Stimulated activated CD4-positive, alpha-beta T cell treated with anti-CD3 and anti-CD28 coated beads, TNF-alpha, amount 100 ng/mL, for 4 hours (primary cell): ENCODE data around the gene DNAH11.
"Not testable (repeated sequence)": the region's sequence is repeated elsewhere in the genome, so short reads cannot be mapped to it uniquely, and the experiment has no call there.

Experiments used
- DNase-seq, 3 experiments: peaks; one replicate each; pipeline ENCODE4 v3.0.0-alpha.2; 2020; ENCODE audit warnings: low read depth in 3 of 3

Gene DNAH11, protein sequence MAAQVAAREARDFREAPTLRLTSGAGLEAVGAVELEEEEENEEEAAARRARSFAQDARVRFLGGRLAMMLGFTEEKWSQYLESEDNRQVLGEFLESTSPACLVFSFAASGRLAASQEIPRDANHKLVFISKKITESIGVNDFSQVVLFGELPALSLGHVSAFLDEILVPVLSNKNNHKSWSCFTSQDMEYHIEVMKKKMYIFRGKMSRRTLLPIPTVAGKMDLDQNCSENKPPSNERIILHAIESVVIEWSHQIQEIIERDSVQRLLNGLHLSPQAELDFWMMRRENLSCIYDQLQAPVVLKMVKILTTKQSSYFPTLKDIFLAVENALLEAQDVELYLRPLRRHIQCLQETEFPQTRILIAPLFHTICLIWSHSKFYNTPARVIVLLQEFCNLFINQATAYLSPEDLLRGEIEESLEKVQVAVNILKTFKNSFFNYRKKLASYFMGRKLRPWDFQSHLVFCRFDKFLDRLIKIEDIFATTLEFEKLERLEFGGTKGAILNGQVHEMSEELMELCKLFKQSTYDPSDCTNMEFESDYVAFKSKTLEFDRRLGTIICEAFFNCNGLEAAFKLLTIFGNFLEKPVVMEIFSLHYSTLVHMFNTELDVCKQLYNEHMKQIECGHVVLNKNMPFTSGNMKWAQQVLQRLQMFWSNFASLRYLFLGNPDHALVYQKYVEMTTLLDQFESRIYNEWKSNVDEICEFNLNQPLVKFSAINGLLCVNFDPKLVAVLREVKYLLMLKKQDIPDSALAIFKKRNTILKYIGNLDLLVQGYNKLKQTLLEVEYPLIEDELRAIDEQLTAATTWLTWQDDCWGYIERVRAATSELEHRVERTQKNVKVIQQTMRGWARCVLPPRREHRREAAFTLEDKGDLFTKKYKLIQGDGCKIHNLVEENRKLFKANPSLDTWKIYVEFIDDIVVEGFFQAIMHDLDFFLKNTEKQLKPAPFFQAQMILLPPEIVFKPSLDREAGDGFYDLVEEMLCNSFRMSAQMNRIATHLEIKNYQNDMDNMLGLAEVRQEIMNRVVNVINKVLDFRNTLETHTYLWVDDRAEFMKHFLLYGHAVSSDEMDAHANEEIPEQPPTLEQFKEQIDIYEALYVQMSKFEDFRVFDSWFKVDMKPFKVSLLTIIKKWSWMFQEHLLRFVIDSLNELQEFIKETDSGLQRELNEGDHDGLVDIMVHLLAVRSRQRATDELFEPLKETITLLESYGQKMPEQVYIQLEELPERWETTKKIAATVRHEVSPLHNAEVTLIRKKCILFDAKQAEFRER (N-terminal part only)

DNA sequence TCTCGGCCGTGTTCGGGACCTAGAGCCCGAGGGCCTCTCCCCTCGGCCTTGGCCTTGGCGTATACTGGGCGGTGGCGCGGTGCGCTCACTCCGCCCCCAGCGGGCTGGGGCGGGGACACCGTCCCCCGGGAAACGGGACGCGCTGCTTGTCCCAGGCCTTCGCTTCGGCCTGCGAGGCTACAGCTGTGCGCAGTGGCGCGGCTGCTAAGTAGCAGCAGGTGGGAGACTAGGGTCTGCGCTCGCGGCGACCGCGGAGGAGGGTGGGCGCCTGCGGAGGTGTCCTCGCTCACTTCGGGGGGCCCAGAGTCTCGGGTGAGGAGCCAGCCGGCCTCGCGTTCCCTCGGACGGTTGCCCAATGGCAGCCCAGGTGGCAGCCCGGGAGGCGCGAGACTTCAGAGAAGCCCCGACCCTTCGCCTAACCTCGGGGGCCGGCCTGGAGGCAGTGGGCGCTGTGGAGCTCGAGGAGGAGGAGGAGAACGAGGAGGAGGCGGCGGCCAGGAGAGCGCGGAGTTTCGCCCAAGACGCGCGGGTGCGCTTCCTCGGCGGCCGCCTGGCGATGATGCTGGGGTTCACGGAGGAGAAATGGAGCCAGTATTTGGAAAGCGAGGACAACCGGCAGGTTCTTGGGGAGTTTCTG, at the start of gene DNAH11:
TSS of gene DNAH11 (plus strand) at position 149 of the 637 bp plus-strand sequence. CDS start at position 356, 207 bp downstream.
- DNase-seq: no peak

DNA sequence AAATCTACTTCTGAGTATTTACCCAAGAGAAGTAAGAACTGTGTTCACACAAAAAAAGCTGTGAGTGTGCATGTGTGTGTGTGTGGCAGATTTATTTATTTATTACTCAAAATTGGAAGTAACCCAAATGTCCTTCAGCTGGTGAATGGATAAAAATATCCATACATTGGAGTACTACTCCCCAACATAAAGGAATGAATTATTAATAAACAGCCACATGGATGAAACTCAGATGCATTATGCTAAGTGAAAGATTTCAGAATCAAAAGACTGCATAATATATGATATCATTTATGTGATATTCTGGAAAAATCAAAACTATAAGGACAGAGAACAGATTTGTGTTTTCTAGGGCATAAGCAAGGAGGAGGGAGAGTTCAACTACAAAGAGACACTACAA, 47.1 kb upstream of the DNAH11 start:
- DNase-seq: no peak

GRCh38 chr7:21497072-21497471, 45.8 kb upstream of the DNAH11 start:
- DNase-seq: no peak

DNA sequence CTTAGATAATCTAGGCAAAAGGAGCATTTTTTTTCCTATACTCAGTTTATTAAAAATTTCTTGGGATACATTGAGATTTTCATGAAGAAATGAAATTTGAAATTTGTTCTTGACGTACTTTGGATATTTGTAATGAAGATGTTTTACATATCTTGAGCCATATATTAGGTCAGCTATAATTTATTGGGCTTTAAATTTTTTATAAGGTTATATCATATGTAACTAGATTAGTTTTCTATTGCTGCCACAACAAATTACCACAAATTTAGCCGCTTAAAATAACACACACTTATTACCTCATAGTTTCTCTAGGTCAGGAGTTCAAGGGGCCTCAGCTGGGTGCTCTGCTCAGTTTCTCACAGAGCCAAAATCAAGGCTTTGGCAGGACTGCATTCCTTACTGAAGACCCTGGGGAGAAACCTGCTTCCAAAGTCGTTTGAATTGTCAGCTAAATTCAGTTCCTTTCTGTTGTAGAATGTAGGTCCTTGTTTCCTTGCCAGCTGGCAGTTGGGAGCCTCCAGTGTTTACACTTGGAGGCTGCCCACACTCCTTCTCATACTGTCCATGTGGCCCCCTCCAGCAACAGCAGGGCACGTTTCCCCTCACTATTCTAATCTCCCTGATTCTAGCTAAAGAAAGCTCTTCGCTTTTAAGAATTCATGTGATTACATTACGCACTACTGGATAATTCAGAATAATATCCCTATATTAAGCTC, 42.6 kb upstream of the DNAH11 start:
- DNase-seq: no peak

DNA sequence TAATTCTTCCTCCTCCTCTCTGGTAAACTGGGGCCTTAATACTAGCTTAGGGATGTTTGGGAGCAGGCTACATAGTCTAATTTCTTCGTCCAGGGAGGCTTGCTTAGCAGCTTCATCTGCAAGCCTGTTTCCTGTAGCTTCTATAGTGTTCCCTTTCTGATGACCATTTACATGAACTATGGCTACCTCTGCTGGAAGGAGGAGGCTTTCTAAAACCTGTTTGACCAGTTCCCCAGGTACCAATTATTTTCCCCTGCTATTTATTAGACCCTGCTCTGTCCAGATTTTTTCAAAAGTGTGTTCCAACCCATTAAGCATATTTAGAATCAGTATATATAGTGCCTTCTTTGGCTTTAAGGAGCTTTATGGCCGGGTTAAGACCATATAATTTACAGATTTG, 38.8 kb upstream of the DNAH11 start:
- DNase-seq: no peak

DNA sequence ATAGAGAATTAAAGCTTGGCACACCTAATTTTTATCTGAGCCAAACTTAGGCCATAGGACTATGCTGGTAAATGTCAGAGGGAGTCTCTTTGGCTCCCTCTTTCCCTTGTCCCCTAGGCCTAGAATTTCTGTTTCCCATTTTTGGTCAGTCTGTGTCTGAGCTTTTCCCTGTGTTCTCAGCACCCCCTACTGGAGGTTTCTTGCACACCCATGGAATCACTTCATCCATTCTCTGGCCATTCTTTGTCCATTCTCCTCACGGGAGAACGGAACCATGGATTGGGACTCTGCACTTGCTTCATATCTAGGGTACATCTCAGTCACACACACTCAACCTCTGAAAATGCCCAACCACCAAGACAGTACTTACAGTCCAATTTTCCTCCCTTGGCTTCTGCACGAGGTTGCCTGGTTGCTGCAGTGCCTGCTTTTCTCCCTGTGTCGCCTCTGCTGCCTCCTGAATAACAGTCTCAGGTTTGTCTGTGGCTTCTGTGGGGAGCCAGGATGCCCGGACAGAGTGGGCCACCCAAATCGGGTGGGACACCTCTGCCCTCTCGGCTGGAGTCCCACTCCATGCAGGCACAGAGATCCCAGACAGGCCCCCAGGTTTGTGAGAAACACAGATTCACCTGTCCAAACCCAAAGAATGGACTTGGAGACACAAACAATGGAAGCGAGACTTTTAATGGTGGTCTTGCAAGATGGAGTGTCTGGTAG, 35.1 kb upstream of the DNAH11 start:
- DNase-seq: peak in 1 of 3 experiments; percentile 8

DNA sequence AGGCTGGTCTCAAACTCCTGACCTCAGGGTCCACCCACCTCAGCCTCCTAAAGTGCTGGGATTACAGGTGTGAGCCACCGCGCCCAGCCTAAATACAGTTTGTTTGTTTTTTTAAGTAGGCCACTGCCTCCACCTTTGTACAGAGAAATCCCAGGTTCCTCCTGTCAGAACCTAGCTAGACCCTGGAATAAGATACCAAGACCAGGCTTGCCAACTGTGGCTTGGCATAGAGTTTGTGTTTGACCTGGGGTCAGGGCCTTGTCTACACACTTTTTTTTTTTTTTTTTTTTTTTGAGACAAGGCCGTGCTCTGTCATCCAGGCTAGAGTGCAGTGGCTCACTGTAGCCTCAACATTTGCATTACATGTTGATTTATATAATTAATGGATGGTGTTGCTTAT, 34.3 kb upstream of the DNAH11 start:
- no peak for DNase-seq

- no peak for DNase-seq
Measured at GRCh38 chr7:21514062-21514461, 28.8 kb upstream of the DNAH11 start.

- DNase-seq: no peak
Measured at GRCh38 chr7:21524680-21525079, 18.2 kb upstream of the DNAH11 start.

DNA sequence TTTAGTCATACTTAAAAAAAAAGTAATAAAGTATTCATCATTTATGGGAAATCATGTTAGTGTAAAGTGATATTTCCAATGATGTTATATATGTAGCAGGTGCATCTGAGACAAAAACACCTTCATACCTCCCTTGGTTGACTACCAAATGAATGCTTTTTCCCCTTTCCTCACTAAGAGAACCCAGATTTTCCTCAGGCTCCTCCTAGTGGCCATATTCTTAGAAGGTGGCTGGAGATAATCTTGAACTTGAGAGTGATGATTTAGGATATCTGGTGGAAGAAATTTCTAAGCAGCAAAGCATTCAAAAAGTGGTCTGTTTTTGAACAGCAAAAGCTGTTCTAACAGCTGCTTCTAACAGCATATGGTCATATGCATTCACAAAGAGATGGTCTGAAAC, 16.8 kb upstream of the DNAH11 start:
- DNase-seq: no peak

GRCh38 chr7:21526448-21526847, 16.4 kb upstream of the DNAH11 start:
- DNase-seq: no peak

GRCh38 chr7:21532485-21532884, 10.4 kb upstream of the DNAH11 start:
- DNase-seq: not testable (repeated sequence)

DNA sequence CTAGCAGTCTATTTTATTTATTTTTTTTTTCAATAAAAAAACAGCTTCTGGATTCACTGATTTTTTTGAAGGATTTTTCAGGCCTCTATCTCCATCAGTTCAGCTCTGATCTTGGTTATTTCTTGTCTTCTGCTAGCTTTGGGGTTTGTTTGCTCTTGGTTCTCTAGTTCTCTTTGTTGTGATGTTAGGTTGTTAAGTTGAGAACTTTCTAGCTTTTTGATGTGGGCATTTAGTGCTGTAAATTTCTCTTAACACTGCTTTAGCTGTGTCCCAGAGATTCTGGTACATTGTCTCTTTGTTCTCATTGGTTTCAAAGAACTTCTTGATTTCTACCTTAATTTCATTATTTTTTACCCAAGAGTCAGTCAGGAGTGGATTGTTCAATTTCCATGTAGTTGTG, 9.2 kb upstream of the DNAH11 start:
- not testable (repeated sequence) for DNase-seq

- not testable (repeated sequence) for DNase-seq
Measured at GRCh38 chr7:21536445-21537118, 6.3 kb upstream of the DNAH11 start.

- DNase-seq: no peak
Measured at GRCh38 chr7:21538936-21539495, 3.8 kb upstream of the DNAH11 start.

DNA sequence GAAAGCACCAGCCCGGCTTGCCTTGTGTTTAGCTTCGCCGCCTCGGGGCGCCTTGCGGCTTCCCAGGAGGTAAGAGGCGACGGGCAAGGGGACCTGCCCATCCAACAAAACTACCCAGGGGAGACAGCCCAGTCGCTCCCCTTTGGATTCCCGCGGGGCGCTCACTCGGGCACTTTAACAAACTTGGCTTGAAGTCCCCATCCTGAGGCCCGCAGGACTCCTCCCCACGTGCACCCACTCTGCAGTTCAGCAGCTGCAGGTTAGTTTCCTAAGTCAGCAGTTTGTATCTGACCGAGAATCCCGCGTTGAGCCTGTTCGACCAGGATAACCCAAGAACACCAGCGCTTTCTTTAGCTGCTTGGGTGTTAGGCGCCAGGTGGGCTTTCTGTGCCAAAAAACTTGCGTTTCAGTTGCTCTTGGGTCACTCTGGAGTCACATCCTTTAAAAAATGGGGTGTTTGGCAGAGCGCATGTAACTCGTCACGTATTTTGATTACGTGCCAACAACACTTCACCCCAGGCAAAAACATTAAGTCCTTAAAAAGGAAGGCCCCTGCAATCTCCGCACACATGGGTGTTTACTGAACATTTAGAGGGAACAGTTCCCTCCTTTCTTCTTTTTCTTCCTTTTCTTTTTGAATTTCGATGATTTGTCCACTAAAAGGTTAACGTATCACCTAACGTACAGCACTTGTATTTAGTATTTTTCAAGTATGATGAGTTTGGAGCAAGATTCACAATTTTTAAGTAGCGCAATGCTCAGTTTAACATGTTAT, 876 bp downstream of the DNAH11 start:
- DNase-seq: no peak

DNA sequence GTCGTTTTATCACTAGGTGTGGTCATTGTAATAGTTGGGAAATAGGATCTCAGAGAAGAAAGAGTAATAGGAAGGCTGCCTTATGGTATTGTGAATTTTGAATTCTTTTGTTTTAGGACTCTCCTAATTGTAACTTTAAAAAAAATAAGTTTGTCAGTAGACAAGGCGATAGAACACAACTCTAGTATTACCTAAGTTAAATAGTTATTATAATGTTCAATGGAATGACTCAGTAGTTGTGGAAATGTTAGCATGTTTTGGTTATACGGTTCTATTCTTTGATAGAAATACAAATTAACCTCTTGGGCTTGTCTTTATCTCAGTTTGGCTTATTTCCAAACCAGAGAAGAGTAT, 1.4 kb downstream of the DNAH11 start:
- no peak for DNase-seq

GRCh38 chr7:21544715-21545114, 1.9 kb downstream of the DNAH11 start:
- no peak for DNase-seq

GRCh38 chr7:21547501-21547900, 4.7 kb downstream of the DNAH11 start:
- DNase-seq: no peak
